HCT116 (cell line): ENCODE measurements around the gene FAM53B.

Source experiments
- POLR2A ChIP-seq: IDR thresholded peaks from 2 replicates; pipeline ENCODE4 v1.7.0; 2011; ENCODE audit warnings: borderline replicate concordance; ENCODE audit not compliant: insufficient read depth, insufficient read length; ENCODE audit errors: extremely low read depth
- YY1 ChIP-seq: IDR thresholded peaks from 2 replicates; pipeline ENCODE4 v1.6.1; 2011; ENCODE audit warnings: low read length, low read depth, moderate library complexity, mild to moderate bottlenecking; ENCODE audit not compliant: insufficient replicate concordance; ENCODE audit errors: extremely low read depth
- ZNF274 ChIP-seq: fragments of 200-500 bp; sonication (Bioruptor generic); IDR thresholded peaks from 2 replicates; pipeline ENCODE4 v1.6.1; 2014; ENCODE audit warnings: mild to moderate bottlenecking, low read depth, low read length, inconsistent platforms
- TF ChIP-seq, protein P1 (sequence below), 3 experiments: fragments of 200-600 bp in 1 of 3; sonication (generic) in 1 of 3; IDR thresholded peaks in 2 of 3; conservative IDR thresholded peaks in 1 of 3; 2 replicates each; pipeline ENCODE4 v1.5.1; 2012 to 2017; ENCODE audit warnings: low read depth in 2 of 3, low read length in 2 of 3, antibody characterized with exemption in 1 of 3, borderline replicate concordance in 1 of 3, control low read depth in 1 of 3, mild to moderate bottlenecking in 1 of 3, mixed read lengths in 1 of 3, mixed run types in 1 of 3, moderate library complexity in 1 of 3; ENCODE audit not compliant: insufficient read depth in 1 of 3

DNA sequence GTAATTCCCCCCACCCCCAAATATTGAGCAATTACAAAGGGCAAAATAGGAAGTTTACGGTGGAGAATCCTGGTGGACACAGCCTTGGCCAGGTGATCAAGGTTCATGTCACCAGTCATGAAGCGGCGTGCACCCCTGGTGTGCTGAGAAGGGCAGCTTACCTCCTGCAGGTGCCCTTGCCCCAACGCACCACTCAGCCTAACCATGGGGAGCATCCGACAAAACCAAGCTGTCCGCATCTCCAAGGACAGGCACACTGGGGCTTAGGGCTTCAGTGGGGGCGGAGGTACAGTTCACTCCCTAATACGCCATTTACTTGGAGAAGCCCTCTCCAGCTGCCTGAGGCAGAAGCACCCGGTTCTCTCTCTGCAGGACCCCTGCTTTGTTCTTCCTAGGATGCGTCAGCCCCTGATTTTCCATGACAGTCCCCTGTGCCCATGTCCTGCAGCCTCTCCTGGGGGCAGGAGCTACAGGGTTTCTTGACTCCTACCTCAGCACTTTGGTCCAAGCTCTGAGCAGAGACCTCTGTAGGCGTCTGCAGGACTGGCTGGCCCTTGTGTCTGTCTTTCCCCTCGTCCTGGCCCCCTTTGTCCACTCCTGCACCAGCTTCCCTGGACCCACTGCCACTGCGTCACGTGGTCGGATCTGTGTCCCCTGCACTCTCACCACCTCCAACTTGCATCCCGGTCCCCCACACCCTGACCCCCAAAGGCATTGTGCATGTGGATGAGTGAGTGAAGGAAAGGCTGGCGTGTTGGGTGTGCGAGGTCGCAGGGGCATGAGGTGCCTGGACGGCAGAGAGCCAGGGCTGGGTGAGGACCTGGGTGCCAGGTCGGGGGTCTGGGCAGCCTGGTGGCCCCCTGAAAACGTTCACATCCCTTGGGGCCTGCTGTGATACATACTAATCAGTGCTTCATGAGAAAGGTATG, 168.8 kb downstream of the FAM53B start:
- TF ChIP-seq POLR2A (no peak), YY1 (no peak), ZNF274 (no peak)
- TF ChIP-seq, protein P1, sequence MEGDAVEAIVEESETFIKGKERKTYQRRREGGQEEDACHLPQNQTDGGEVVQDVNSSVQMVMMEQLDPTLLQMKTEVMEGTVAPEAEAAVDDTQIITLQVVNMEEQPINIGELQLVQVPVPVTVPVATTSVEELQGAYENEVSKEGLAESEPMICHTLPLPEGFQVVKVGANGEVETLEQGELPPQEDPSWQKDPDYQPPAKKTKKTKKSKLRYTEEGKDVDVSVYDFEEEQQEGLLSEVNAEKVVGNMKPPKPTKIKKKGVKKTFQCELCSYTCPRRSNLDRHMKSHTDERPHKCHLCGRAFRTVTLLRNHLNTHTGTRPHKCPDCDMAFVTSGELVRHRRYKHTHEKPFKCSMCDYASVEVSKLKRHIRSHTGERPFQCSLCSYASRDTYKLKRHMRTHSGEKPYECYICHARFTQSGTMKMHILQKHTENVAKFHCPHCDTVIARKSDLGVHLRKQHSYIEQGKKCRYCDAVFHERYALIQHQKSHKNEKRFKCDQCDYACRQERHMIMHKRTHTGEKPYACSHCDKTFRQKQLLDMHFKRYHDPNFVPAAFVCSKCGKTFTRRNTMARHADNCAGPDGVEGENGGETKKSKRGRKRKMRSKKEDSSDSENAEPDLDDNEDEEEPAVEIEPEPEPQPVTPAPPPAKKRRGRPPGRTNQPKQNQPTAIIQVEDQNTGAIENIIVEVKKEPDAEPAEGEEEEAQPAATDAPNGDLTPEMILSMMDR (IDR thresholded peaks at IDR 0.05 in 2 of 3, conservative IDR thresholded peaks at IDR 0.05 in 1 of 3; ENCODE audit: borderline replicate concordance in 1 of 3, insufficient read depth in 1 of 3, low read depth in 2 of 3, low read length in 2 of 3) = no peak
